ENCODE results near the gene NT5C2. TPM values are rescaled to one million over a fixed set of nuclear protein-coding genes. Genes with fewer than 3 reads are reported as not detected.

Gene NT5C2
- total RNA-seq, 1 experiment from 2014 or later, result 91.2 TPM

- DNase-seq, result no peak
- Histone ChIP-seq H3K27me3 (replicated peaks; ENCODE audit: control insufficient read depth, insufficient read depth, low read length) (no peaks in the 10 kb centered on the region), H3K36me3 (ENCODE audit: control insufficient read depth, insufficient read depth, low read length) (no peaks in the 10 kb centered on the region; the same call in 1 of the 2 replicates), H3K4me1 (no peaks in the 10 kb centered on the region), H3K9me3 (no peaks in the 10 kb centered on the region), H3K4me3 (ENCODE audit: low read depth, low read length) (no peak overlapping the region)
- ChIA-PET CTCF (interaction anchor here (1.6 kb wide), 1 partner anchor 158 kb away, joined by 4 read pairs; no protein-coding TSS in a partner anchor), POLR2A (no interaction called here)
- no peak for TF ChIP-seq CTCF (IDR thresholded peaks at IDR 0.05; ENCODE audit: insufficient read depth in 1 of 2, low read depth in 1 of 2, low read length in 1 of 2, severe bottlenecking in 1 of 2, unreplicated experiment in 1 of 2)
- Mint-ChIP-seq H3K27ac (ENCODE audit: unreplicated experiment) (no peak overlapping the region), H3K4me3 (ENCODE audit: unreplicated experiment) (no peak overlapping the region), H3K27me3 (ENCODE audit: insufficient read depth, unreplicated experiment) (no peaks in the 10 kb centered on the region), H3K4me1 (ENCODE audit: low read depth, unreplicated experiment) (no peaks in the 10 kb centered on the region), H3K9me3 (ENCODE audit: unreplicated experiment) (no peaks in the 10 kb centered on the region), H3K36me3 (ENCODE audit: insufficient read depth, unreplicated experiment) (peaks cover 73% of the 10 kb centered on the region)
- intact Hi-C loops (cut with micrococcal nuclease; ENCODE audit: unreplicated experiment), result loop anchor here (10.0 kb wide), 1 partner anchor 159 kb away; the partner anchor contains the start of gene RPEL1
- no TSS peak for BruUV-seq (replicated peaks)
Observed at GRCh38 chr10:103086261-103086660, 106.8 kb downstream of the NT5C2 start.

- CTCF ChIA-PET, result no interaction called here
- intact Hi-C loops (cut with micrococcal nuclease; ENCODE audit: unreplicated experiment), result loop anchor here (10.0 kb wide), 1 partner anchor 161 kb away; the partner anchor contains the start of gene RPEL1
- no peaks in the 10 kb centered on the region; the same call in 1 of the 2 replicates for H3K36me3 ChIP-seq (ENCODE audit: control insufficient read depth, insufficient read depth, low read length)
- H3K4me3 Mint-ChIP-seq (ENCODE audit: unreplicated experiment), result no peak overlapping the region
- no peak overlapping the region for H3K27ac Mint-ChIP-seq (ENCODE audit: unreplicated experiment)
- peaks cover 62% of the 10 kb centered on the region for H3K36me3 Mint-ChIP-seq (ENCODE audit: insufficient read depth, unreplicated experiment)
- no peak for TF ChIP-seq CTCF (IDR thresholded peaks at IDR 0.05; ENCODE audit: insufficient read depth in 1 of 2, low read depth in 1 of 2, low read length in 1 of 2, severe bottlenecking in 1 of 2, unreplicated experiment in 1 of 2)
- no peak for DNase-seq
- H3K27me3 ChIP-seq (replicated peaks; ENCODE audit: control insufficient read depth, insufficient read depth, low read length), result no peaks in the 10 kb centered on the region
- POLR2A ChIA-PET, result no interaction called here
- no TSS peak for BruUV-seq (replicated peaks)
- no peak overlapping the region for H3K4me3 ChIP-seq (ENCODE audit: low read depth, low read length)
- H3K9me3 Mint-ChIP-seq (ENCODE audit: unreplicated experiment), result no peaks in the 10 kb centered on the region
- H3K4me1 Mint-ChIP-seq (ENCODE audit: low read depth, unreplicated experiment), result no peaks in the 10 kb centered on the region
- no peaks in the 10 kb centered on the region for H3K27me3 Mint-ChIP-seq (ENCODE audit: insufficient read depth, unreplicated experiment)
- H3K4me1 ChIP-seq, result no peaks in the 10 kb centered on the region
- no peaks in the 10 kb centered on the region for H3K9me3 ChIP-seq
Observed at GRCh38 chr10:103083977-103084320, 109.1 kb downstream of the NT5C2 start.

- no peaks in the 10 kb centered on the region for H3K9me3 Mint-ChIP-seq (ENCODE audit: unreplicated experiment)
- H3K4me3 Mint-ChIP-seq (ENCODE audit: unreplicated experiment), result no peak overlapping the region
- no peaks in the 10 kb centered on the region for H3K27me3 ChIP-seq (replicated peaks; ENCODE audit: control insufficient read depth, insufficient read depth, low read length)
- intact Hi-C loops (cut with micrococcal nuclease; ENCODE audit: unreplicated experiment), result loop anchor here (10.0 kb wide), 1 partner anchor 161 kb away; the partner anchor contains the start of gene RPEL1
- no peak overlapping the region for H3K4me3 ChIP-seq (ENCODE audit: low read depth, low read length)
- H3K4me1 ChIP-seq, result no peaks in the 10 kb centered on the region
- TF ChIP-seq CTCF (IDR thresholded peaks at IDR 0.05; ENCODE audit: insufficient read depth in 1 of 2, low read depth in 1 of 2, low read length in 1 of 2, severe bottlenecking in 1 of 2, unreplicated experiment in 1 of 2), result no peak
- DNase-seq, result no peak
- no peak overlapping the region for H3K27ac Mint-ChIP-seq (ENCODE audit: unreplicated experiment)
- CTCF ChIA-PET, result interaction anchor here (0.8 kb wide), 1 partner anchor 161 kb away, joined by 3 read pairs; no protein-coding TSS in a partner anchor
- no peaks in the 10 kb centered on the region for H3K27me3 Mint-ChIP-seq (ENCODE audit: insufficient read depth, unreplicated experiment)
- no peaks in the 10 kb centered on the region for H3K4me1 Mint-ChIP-seq (ENCODE audit: low read depth, unreplicated experiment)
- H3K36me3 Mint-ChIP-seq (ENCODE audit: insufficient read depth, unreplicated experiment), result peaks cover 60% of the 10 kb centered on the region
- no peaks in the 10 kb centered on the region; the same call in 1 of the 2 replicates for H3K36me3 ChIP-seq (ENCODE audit: control insufficient read depth, insufficient read depth, low read length)
- H3K9me3 ChIP-seq, result no peaks in the 10 kb centered on the region
- POLR2A ChIA-PET, result no interaction called here
- no TSS peak for BruUV-seq (replicated peaks)
Observed at GRCh38 chr10:103083266-103083976, 109.7 kb downstream of the NT5C2 start.

Data from Caco-2 (cell line).